HG02763 (cell line): ENCODE data around the gene STK11IP.

Experiments used
- ATAC-seq: cut with Tn5 transposase; IDR thresholded peaks from one replicate; pipeline ENCODE4 v1.9.1; 2021; ENCODE audit warnings: mild to moderate bottlenecking, moderate library complexity; ENCODE audit not compliant: unreplicated experiment

STK11IP gene

GRCh38 chr2:219561179-219562048, 36.2 kb upstream of the STK11IP start:
- no peak for ATAC-seq

- no peak for ATAC-seq
These were observed 35.3 kb upstream of the STK11IP start for GRCh38 chr2:219562049-219563020.

- ATAC-seq, result no peak
These were observed 34.3 kb upstream of the STK11IP start for GRCh38 chr2:219563271-219563928.

GRCh38 chr2:219565130-219566080, 32.3 kb upstream of the STK11IP start:
- ATAC-seq, result no peak

- no peak for ATAC-seq
These were observed 31.0 kb upstream of the STK11IP start for GRCh38 chr2:219566640-219567039.

GRCh38 chr2:219567131-219567530, 30.5 kb upstream of the STK11IP start:
- ATAC-seq, result no peak

- ATAC-seq, result no peak
These were observed 29.8 kb upstream of the STK11IP start for GRCh38 chr2:219567791-219568361.

- ATAC-seq, result no peak
These were observed 28.6 kb upstream of the STK11IP start for GRCh38 chr2:219569041-219569440.

- ATAC-seq, result no peak
These were observed 28.0 kb upstream of the STK11IP start for GRCh38 chr2:219569635-219570034.

GRCh38 chr2:219570194-219570923, 27.3 kb upstream of the STK11IP start:
- no peak for ATAC-seq

- no peak for ATAC-seq
These were observed 26.7 kb upstream of the STK11IP start for GRCh38 chr2:219570924-219571310.

- no peak for ATAC-seq
These were observed 26.1 kb upstream of the STK11IP start, which contains the start of gene OBSL1 for GRCh38 chr2:219571311-219572236. TSS of gene OBSL1 (minus strand) at chr2:219571539. CDS start at chr2:219571232, 307 bp downstream.

- ATAC-seq, result no peak
These were observed 25.2 kb upstream of the STK11IP start, which contains the start of gene INHA for GRCh38 chr2:219572237-219573001. TSS of gene INHA (plus strand) at chr2:219572310. CDS start at chr2:219572375, 65 bp downstream.

GRCh38 chr2:219573166-219573565, 24.5 kb upstream of the STK11IP start:
- ATAC-seq, result no peak

GRCh38 chr2:219574484-219575311, 23.0 kb upstream of the STK11IP start:
- ATAC-seq, result no peak
